WTC11 (cell line): ENCODE data around the gene GRN.

Experiments
- ATF3 ChIP-seq: sonication (generic); formaldehyde crosslinking; conservative IDR thresholded peaks from 2 replicates; pipeline ENCODE4 v1.8.1; 2022; ENCODE audit warnings: mild to moderate bottlenecking, missing genetic modification reagents
- CREM ChIP-seq: sonication (generic); formaldehyde crosslinking; IDR thresholded peaks from 2 replicates; pipeline ENCODE4 v1.8.1; 2022; ENCODE audit warnings: mild to moderate bottlenecking, missing genetic modification reagents, moderate library complexity
- SMAD4 ChIP-seq: sonication (generic); formaldehyde crosslinking; IDR thresholded peaks from 2 replicates; pipeline ENCODE4 v1.8.0; 2022; ENCODE audit warnings: mild to moderate bottlenecking, missing genetic modification reagents
- ZNF416 ChIP-seq: fragments of 250-450 bp; sonication (Bioruptor Pico); IDR thresholded peaks from 2 replicates; pipeline ENCODE4 v1.9.0; 2021; ENCODE audit warnings: mild to moderate bottlenecking, inconsistent platforms
- TF ChIP-seq, protein P1 (sequence below): fragments of 200-600 bp; IDR thresholded peaks from 2 replicates; pipeline ENCODE4 v1.8.0; 2022; ENCODE audit warnings: antibody characterized with exemption

DNA sequence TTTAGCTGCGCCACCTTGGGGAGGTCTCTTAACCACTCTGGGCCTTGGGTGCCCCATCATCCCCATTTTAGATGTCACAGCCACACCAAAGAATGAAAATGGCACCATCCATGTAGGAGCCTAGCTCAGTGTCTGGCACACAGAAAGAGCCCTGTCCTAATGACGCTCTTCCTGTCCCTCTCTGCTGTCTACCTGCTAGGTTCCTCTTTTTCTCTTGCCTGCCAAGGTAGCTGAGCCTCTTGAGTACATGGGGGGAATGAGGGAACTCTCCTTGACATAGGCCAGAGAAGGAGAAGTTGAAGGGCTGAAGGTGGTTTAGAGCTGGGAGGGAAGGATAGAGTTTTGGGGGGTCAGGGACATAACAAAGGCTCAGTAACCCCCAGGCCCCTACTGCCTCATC lies 34.9 kb upstream of the GRN start:
- TF ChIP-seq SMAD4 (no peak), ATF3 (no peak), CREM (CRISPR knock-in tag) (no peak), ZNF416 (no peak)
- TF ChIP-seq, protein P1, sequence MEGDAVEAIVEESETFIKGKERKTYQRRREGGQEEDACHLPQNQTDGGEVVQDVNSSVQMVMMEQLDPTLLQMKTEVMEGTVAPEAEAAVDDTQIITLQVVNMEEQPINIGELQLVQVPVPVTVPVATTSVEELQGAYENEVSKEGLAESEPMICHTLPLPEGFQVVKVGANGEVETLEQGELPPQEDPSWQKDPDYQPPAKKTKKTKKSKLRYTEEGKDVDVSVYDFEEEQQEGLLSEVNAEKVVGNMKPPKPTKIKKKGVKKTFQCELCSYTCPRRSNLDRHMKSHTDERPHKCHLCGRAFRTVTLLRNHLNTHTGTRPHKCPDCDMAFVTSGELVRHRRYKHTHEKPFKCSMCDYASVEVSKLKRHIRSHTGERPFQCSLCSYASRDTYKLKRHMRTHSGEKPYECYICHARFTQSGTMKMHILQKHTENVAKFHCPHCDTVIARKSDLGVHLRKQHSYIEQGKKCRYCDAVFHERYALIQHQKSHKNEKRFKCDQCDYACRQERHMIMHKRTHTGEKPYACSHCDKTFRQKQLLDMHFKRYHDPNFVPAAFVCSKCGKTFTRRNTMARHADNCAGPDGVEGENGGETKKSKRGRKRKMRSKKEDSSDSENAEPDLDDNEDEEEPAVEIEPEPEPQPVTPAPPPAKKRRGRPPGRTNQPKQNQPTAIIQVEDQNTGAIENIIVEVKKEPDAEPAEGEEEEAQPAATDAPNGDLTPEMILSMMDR: no peak
